GM12892 (cell line): ENCODE measurements around the gene PARD3.

ENCODE experiments used
- POLR2A ChIP-seq: IDR thresholded peaks from 2 replicates; pipeline ENCODE4 v1.6.1; 2011; ENCODE audit warnings: low read depth, low read length, control low read depth
- POLR2AphosphoS5 ChIP-seq: IDR thresholded peaks from 2 replicates; pipeline ENCODE4 v1.6.1; 2011; ENCODE audit warnings: low read depth, low read length, control low read depth
- TAF1 ChIP-seq: IDR thresholded peaks from 2 replicates; pipeline ENCODE4 v1.6.1; 2011; ENCODE audit warnings: low read depth, mild to moderate bottlenecking, control low read depth, low read length, borderline replicate concordance

DNA sequence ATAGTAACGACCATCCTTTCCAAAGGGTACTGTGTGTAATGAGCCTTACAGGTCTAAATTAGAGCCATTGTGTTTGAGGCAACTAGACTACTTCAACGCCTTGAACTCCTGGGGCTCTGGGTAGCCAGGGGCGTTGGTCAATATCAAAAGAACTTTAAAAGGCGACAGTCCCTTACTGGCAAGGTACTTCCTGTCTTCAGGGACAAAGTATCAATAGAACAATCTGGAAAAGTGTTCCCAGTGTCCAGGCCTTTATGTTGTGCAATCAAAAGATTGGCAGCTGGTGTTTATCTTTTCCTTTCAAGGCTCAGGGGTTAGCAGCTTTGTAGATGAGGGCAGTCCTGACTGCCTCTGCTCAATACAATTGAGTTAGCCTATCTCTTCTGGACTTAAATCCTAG lies 284.3 kb downstream of the PARD3 start:
- TF ChIP-seq POLR2A (no peak), POLR2AphosphoS5 (no peak), TAF1 (no peak)
